GM21723 (cell line): ENCODE data around the gene LHFPL3.
"Not testable (repeated sequence)": the region's sequence is repeated elsewhere in the genome, so short reads cannot be mapped to it uniquely, and the experiment has no call there.

Experiments
- ATAC-seq: cut with Tn5 transposase; IDR thresholded peaks from one replicate; pipeline ENCODE4 v1.9.1; 2021; ENCODE audit warnings: mild to moderate bottlenecking, moderate library complexity; ENCODE audit not compliant: unreplicated experiment

The LHFPL3 gene

GRCh38 chr7:104480529-104480928 is 152.1 kb downstream of the LHFPL3 start:
- ATAC-seq = no peak

DNA sequence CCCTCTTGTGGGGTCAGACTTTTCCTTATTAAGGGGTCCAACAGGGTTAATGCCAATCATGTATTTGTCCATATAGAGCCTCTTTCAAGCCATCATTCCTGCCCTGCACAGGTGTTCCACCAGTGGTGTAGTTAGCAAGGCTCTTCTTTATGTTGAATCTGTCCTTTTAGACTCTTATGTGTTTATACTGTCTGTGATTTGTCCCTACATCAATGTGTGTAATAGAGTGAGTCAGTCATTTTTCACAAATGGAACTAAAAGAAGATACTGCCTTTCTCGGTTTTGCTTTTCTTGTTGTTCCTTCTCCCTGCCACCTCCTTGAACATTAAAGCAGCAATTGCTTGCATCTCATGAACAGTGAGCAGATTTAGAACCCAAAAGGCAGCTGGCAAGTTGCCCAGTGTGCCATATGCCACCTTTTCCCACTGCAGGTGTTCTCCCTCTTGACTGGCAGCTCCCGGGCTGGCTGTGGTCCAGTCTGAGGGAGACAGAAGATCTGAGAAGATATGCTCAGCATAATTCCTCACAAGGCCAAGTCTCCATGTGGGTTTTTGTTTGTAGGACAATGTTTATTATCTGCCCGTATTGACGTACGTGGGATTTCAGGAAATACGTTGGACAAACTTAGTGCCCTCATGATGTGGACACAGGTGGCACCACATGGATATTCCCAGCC is 154.1 kb downstream of the LHFPL3 start:
- ATAC-seq = no peak

GRCh38 chr7:104486931-104487330 is 158.5 kb downstream of the LHFPL3 start:
- no peak for ATAC-seq

GRCh38 chr7:104487642-104488041 is 159.2 kb downstream of the LHFPL3 start:
- no peak for ATAC-seq

DNA sequence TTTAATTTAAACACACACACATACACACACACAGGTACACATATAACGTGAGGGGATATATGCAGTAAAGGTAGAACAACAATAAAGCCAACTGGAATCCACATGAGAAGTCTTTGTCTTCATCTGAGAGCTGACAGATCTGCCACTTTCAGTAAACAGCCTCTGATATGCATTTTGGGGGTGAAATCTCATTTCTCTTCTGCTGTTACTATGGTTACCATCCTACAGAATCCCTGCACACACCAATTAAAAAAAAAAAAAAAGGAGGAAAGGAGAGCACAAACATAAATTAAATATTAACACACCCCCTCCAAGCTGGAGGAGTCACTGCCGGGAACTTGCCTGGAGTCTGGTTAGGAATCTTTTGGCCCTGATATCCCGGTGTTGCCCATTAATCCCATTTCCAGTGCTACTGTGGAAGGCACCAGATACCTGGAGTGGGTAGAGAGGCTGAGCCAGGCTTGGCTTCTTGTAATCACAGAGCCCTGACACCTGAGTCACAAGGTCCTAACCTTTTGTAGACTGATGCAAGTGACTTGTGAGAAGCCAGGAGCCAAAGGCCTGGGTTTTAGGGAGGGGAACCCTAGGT is 169.1 kb downstream of the LHFPL3 start:
- ATAC-seq = no peak

GRCh38 chr7:104499975-104500374 is 171.6 kb downstream of the LHFPL3 start:
- ATAC-seq = no peak

- ATAC-seq = no peak
Measured at GRCh38 chr7:104509874-104510273, 181.5 kb downstream of the LHFPL3 start.

DNA sequence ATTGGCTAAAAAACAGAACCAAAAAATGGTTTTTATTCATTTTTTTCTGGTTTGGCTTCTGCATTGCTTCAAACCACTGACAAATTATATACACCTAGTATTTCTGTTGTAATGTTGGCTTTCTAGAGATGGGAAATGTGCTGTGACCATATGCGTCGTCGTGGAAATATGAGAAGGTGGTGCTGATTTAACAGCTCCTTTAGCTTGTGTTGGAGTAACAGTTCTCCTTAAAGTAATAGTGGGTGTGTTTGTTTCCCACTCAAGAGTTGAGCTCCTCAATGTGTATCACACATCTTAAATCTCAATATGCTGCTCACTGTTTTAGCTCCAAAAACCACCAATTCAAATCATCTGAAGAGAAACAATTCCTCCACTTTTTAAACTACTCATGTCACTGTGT is 196.4 kb downstream of the LHFPL3 start:
- no peak for ATAC-seq

- ATAC-seq = no peak
Measured at GRCh38 chr7:104528142-104528541, 199.7 kb downstream of the LHFPL3 start.

GRCh38 chr7:104529567-104529966 is 201.2 kb downstream of the LHFPL3 start:
- no peak for ATAC-seq

GRCh38 chr7:104530251-104530650 is 201.8 kb downstream of the LHFPL3 start:
- no peak for ATAC-seq

DNA sequence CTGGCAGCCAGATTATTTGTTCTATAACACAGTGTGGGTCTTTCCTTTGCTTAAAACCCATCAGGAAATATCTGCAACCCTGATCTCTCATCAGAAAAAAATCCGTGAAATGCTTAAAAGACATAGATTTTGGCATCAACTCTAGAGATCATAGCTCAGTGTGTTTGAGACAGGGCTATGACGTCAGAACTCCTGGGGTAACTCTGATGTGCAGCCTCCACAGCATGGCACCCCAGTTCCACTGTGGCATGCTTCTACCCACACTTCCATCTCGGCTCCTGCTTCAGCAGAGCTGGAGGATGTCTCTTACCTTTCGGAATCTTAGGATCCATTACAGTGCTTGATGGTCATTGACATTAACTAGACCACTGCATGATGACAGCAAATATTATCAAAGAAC is 205.7 kb downstream of the LHFPL3 start:
- ATAC-seq = no peak

GRCh38 chr7:104535841-104536240 is 207.4 kb downstream of the LHFPL3 start:
- ATAC-seq = no peak

DNA sequence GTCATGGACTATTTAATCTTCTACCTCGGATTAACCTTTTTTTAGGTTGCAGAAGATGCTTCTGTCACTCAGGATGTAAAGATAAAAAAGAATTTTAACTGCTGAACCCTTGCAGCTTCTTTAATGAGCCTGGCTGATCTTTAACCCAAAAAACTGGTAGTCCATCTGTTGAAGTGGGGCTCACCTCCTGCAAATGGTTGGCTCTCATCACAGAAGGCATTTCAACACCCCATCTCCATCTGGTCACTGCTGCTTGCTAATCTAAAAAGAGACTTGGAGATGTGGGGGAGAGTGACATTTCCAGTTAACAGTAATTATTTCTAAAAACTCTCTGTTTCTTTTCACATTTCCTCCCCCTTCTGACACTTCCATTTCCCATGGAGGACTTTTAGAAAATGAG is 208.6 kb downstream of the LHFPL3 start:
- ATAC-seq = no peak

- no peak for ATAC-seq
Measured at GRCh38 chr7:104538152-104538551, 209.7 kb downstream of the LHFPL3 start.

GRCh38 chr7:104541897-104542296 is 213.5 kb downstream of the LHFPL3 start:
- no peak for ATAC-seq

- ATAC-seq = no peak
Measured at GRCh38 chr7:104548861-104549260, 220.5 kb downstream of the LHFPL3 start.

DNA sequence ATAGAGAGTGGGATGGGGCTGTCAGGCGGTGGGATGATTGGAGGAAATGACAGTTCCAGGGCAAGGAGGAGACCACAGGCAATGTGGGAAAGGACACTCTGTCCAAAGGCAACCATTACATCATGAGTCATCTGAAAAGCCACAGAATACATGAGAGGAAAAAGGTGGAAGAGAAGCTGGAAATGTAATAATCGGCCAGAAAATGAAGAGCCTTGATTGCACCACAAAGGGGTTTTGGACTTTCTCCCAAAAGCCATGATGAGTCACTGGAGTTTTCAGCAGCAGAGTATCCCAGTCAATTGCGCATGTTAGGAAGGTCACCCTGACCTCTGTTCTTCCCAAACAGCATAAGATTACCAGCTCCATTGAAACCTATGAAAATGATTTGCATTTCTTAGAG is 222.0 kb downstream of the LHFPL3 start:
- ATAC-seq = no peak

GRCh38 chr7:104551226-104551625 is 222.8 kb downstream of the LHFPL3 start:
- no peak for ATAC-seq

- ATAC-seq = no peak
Measured at GRCh38 chr7:104552102-104552501, 223.7 kb downstream of the LHFPL3 start.

DNA sequence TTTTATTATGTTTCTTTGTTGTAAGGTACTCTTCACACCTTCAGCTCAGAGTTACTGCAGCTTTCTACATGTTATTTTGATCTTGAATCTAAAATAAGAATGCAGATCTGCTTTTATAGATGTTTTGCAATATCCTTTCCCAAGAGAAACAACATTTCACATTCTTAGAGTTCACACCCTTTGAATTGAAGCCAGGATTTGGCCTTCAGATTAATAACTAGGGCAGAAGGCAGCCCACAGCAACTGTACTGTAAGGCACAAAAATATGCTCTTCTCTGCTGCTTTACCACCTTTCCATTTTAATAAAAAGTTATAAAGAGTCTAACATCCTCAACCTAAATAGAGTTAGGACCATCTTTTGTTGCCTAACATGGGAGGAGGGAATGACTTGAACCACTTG is 224.7 kb downstream of the LHFPL3 start:
- no peak for ATAC-seq

DNA sequence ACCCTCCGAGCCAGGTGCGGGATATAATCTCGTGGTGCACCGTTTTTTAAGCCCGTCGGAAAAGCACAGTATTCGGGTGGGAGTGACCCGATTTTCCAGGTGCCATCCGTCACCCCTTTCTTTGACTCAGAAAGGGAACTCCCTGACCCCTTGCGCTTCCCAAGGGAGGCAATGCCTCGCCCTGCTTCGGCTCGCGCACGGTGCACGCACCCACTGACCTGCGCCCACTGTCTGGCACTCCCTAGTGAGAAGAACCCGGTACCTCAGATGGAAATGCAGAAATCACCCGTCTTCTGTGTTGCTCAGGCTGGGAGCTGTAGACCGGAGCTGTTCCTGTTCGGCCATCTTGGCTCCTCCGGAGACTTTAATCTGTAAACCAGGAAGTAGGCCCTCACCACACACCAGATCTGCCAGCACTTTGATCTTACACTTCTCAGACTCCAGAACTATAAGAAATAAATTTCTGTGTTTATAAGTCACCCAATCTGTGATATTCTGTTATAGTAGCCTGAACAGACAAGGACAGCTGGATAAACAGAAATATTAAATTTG is 235.0 kb downstream of the LHFPL3 start:
- ATAC-seq = not testable (repeated sequence)

DNA sequence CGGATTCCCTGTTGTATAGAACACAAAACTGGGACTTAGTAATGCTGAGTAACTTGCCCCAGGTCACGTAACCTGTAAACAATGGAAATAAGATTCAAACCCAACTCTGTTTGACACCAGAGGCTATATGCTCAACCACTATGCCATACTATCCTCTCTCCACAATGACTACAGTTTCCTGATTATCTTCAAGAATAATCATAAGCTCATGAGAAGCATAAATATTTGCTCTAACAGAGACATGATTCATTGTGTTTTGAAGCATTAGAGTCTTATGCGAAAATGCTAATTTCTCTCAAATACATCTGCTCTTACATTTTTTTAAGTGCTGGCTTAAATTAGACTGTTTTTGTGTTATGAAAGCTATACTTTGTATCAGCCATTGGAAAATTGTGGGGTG is 241.3 kb downstream of the LHFPL3 start:
- no peak for ATAC-seq
